Keratinocyte (primary cell): ENCODE results near the gene DCAF11. TPM values are rescaled to one million over a fixed set of nuclear protein-coding genes. Genes with fewer than 3 reads are reported as not detected.

Experiments used
- DNase-seq: peaks from one replicate; pipeline ENCODE4 v3.0.0-alpha.2; 2011; ENCODE audit warnings: low read depth, missing footprints, low spot score
- FAIRE-seq: peaks from 2 replicates; lab custom pipeline; 2011; peaks lifted over from hg19 to GRCh38; lab: Jason Lieb, UNC
- H2AFZ ChIP-seq: 2 replicates; pipeline ENCODE4 v1.6.0; 2012; ENCODE audit warnings: low read length, control low read depth, inconsistent platforms; ENCODE audit not compliant: control insufficient read depth
- H3K27ac ChIP-seq: 2 replicates; pipeline ENCODE4 v1.5.1; 2011; ENCODE audit warnings: low read length; ENCODE audit not compliant: control insufficient read depth, insufficient read depth
- H3K27me3 ChIP-seq: 3 replicates; pipeline ENCODE4 v1.6.0; 2011; ENCODE audit warnings: low read length; ENCODE audit not compliant: control insufficient read depth, insufficient read depth; ENCODE audit errors: extremely low read depth
- H3K36me3 ChIP-seq, 2 experiments: 2 replicates in 1 of 2; 3 replicates in 1 of 2; pipeline ENCODE4 v1.5.1; 2011; ENCODE audit warnings: low read length in 2 of 2, mild to moderate bottlenecking in 1 of 2; ENCODE audit not compliant: control insufficient read depth in 2 of 2, insufficient read depth in 2 of 2; ENCODE audit errors: extremely low read depth in 1 of 2
- H3K4me1 ChIP-seq: 3 replicates; pipeline ENCODE4 v1.5.1; 2011; ENCODE audit warnings: low read length; ENCODE audit not compliant: control insufficient read depth, insufficient read depth; ENCODE audit errors: extremely low read depth
- H3K4me2 ChIP-seq: 3 replicates; pipeline ENCODE4 v1.6.0; 2011; ENCODE audit warnings: low read depth, low read length; ENCODE audit not compliant: control insufficient read depth, insufficient read depth; ENCODE audit errors: extremely low read depth
- H3K4me3 ChIP-seq, 3 experiments: fragments of 200-600 bp in 1 of 3; sonication (generic) in 1 of 3; 2 replicates in 2 of 3; 3 replicates in 1 of 3; pipeline ENCODE4 v1.5.1; 2011 to 2016; ENCODE audit warnings: low read length in 3 of 3, mild to moderate bottlenecking in 3 of 3, control low read depth in 2 of 3, inconsistent platforms in 1 of 3, low read depth in 1 of 3, mixed read lengths in 1 of 3, mixed run types in 1 of 3, moderate library complexity in 1 of 3; ENCODE audit not compliant: control insufficient read depth in 2 of 3, insufficient read depth in 2 of 3; ENCODE audit errors: extremely low read depth in 1 of 3
- H3K79me2 ChIP-seq: 2 replicates; pipeline ENCODE4 v1.6.0; 2012; ENCODE audit warnings: low read length; ENCODE audit not compliant: control insufficient read depth, insufficient read depth
- H3K9ac ChIP-seq: 3 replicates; pipeline ENCODE4 v1.6.0; 2011; ENCODE audit warnings: low read length; ENCODE audit not compliant: control insufficient read depth, insufficient read depth; ENCODE audit errors: extremely low read depth
- H3K9me1 ChIP-seq: 3 replicates; pipeline ENCODE4 v1.6.0; 2011; ENCODE audit warnings: low read length; ENCODE audit not compliant: control insufficient read depth, insufficient read depth; ENCODE audit errors: extremely low read depth
- H3K9me3 ChIP-seq: 2 replicates; pipeline ENCODE4 v1.5.1; 2012; ENCODE audit warnings: low read depth, low read length; ENCODE audit not compliant: control insufficient read depth
- H4K20me1 ChIP-seq: 3 replicates; pipeline ENCODE4 v1.6.0; 2011; ENCODE audit warnings: low read length; ENCODE audit not compliant: control insufficient read depth, insufficient read depth; ENCODE audit errors: extremely low read depth
- EZH2 ChIP-seq: IDR thresholded peaks from one replicate; pipeline ENCODE4 v1.6.1; 2012; ENCODE audit warnings: inconsistent platforms, mild to moderate bottlenecking, low read length, moderate library complexity
- dilution Hi-C: fragments of 300-500 bp; cut with MboI; formaldehyde crosslinking; loops from one replicate; pipeline ENCODE4 v1.7.0; 2020; ENCODE audit warnings: low sequenced_read_pairs; ENCODE audit not compliant: extremely low pct_ligation_motif_present
- polyA plus RNA-seq, 5 experiments: library from polyadenylated mRNA; depleted of rRNA in 3 of 5; stranded (reverse) in 3 of 5; stranded (forward) in 1 of 5; unstranded in 1 of 5; fragments of >200 nt; gene quantifications; 1 replicate in 1 of 5; 2 replicates in 3 of 5; 3 replicates in 1 of 5; pipeline versions ENCODE4 v1.2.1 to v1.2.3, GENCODE V29; 2011 to 2012; ENCODE audit warnings: missing spikeins in 2 of 5, low read depth in 1 of 5, low replicate concordance in 1 of 5
- TF ChIP-seq, protein P1 (sequence below), 3 experiments: IDR thresholded peaks in 1 of 3; conservative IDR thresholded peaks in 1 of 3; optimal IDR thresholded peaks in 1 of 3; 2 replicates in 2 of 3; 3 replicates in 1 of 3; pipeline versions ENCODE3 to v1.5.1; 2011; ENCODE audit warnings: low read length in 3 of 3, mild to moderate bottlenecking in 3 of 3, moderate library complexity in 2 of 3, control low read depth in 1 of 3, inconsistent platforms in 1 of 3; ENCODE audit not compliant: insufficient read depth in 2 of 3; ENCODE audit errors: extremely low read depth in 1 of 3

Gene DCAF11
- polyA plus RNA-seq, 1 donor (not counting 4 experiments of a cell fraction or from before 2014, with no cell fraction given) = 25.9 TPM

GRCh38 chr14:24110060-24110459, 4.5 kb upstream of the DCAF11 start:
- H3K27ac ChIP-seq = no peak overlapping the region
- no peak for DNase-seq
- dilution Hi-C loops = no loop called here

GRCh38 chr14:24110523-24110922, 4.1 kb upstream of the DCAF11 start:
- Histone ChIP-seq H3K4me3 (no peak overlapping the region), H3K79me2 (no peaks in the 10 kb centered on the region), H2AFZ (no peak overlapping the region), H3K27me3 (no peaks in the 10 kb centered on the region), H4K20me1 (no peaks in the 10 kb centered on the region), H3K9ac (no peak overlapping the region), H3K9me3 (no peaks in the 10 kb centered on the region), H3K36me3 (no peaks in the 10 kb centered on the region), H3K4me2 (no peak overlapping the region), H3K4me1 (peaks cover 19% of the 10 kb centered on the region), H3K27ac (no peak overlapping the region), H3K9me1 (no peaks in the 10 kb centered on the region)
- FAIRE-seq (no peak), DNase-seq (no peak)
- TF ChIP-seq, protein P1, sequence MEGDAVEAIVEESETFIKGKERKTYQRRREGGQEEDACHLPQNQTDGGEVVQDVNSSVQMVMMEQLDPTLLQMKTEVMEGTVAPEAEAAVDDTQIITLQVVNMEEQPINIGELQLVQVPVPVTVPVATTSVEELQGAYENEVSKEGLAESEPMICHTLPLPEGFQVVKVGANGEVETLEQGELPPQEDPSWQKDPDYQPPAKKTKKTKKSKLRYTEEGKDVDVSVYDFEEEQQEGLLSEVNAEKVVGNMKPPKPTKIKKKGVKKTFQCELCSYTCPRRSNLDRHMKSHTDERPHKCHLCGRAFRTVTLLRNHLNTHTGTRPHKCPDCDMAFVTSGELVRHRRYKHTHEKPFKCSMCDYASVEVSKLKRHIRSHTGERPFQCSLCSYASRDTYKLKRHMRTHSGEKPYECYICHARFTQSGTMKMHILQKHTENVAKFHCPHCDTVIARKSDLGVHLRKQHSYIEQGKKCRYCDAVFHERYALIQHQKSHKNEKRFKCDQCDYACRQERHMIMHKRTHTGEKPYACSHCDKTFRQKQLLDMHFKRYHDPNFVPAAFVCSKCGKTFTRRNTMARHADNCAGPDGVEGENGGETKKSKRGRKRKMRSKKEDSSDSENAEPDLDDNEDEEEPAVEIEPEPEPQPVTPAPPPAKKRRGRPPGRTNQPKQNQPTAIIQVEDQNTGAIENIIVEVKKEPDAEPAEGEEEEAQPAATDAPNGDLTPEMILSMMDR (optimal IDR thresholded peaks at IDR 0.05 in 1 of 3, IDR thresholded peaks at IDR 0.05 in 1 of 3, conservative IDR thresholded peaks at IDR 0.05 in 1 of 3; ENCODE audit: extremely low read depth in 1 of 3, insufficient read depth in 2 of 3, low read length in 3 of 3) = no peak
- no peak for TF ChIP-seq EZH2
- dilution Hi-C loops = no loop called here

More at GRCh38 chr14:24110060-24110459, 4.5 kb upstream of the DCAF11 start:
- no peaks in the 10 kb centered on the region for H3K9me3 ChIP-seq
- no peak overlapping the region for H3K4me3 ChIP-seq
- H3K4me1 ChIP-seq = peaks cover 17% of the 10 kb centered on the region
- H3K9ac ChIP-seq = no peak overlapping the region
- H3K36me3 ChIP-seq = no peaks in the 10 kb centered on the region
- no peak for FAIRE-seq
- no peaks in the 10 kb centered on the region for H3K27me3 ChIP-seq
- no peaks in the 10 kb centered on the region for H3K79me2 ChIP-seq
- no peak overlapping the region for H3K4me2 ChIP-seq
- no peak overlapping the region for H2AFZ ChIP-seq
- TF ChIP-seq, protein P1 (optimal IDR thresholded peaks at IDR 0.05 in 1 of 3, IDR thresholded peaks at IDR 0.05 in 1 of 3, conservative IDR thresholded peaks at IDR 0.05 in 1 of 3; ENCODE audit: extremely low read depth in 1 of 3, insufficient read depth in 2 of 3, low read length in 3 of 3) = no peak
- TF ChIP-seq EZH2 = no peak
- no peaks in the 10 kb centered on the region for H3K9me1 ChIP-seq
- no peaks in the 10 kb centered on the region for H4K20me1 ChIP-seq
